ENCODE data around the gene TTC17.

TTC17 gene

DNA sequence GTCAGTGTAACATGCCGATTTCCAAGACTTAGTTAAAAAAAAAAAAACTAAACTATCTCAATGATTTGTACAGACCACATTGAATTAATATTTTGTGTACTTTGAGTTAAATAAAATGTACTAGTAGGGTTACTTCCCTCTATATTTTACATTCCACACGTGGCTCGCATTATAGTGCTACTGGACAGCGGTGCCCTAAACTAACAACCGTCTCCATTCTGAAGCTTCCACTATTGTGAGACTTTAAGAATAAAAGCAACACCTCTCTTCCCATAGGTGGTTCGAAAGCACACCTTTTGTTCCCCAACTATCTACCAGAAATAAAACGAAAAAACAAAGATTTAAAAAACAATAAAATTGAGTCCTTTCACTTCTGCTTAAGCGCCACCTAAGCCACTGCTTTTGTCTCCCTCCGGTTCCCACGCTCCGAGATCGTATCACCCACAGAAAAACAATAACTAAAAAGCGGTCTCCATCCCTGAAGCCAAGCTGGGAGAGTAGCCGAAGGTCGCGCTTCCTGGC is 380 bp upstream of the TTC17 start:
- peak overlapping the region; percentile 64 to 90 for H3K9ac ChIP-seq (ENCODE audit: low read length in 2 of 2)
- peak overlapping the region; percentile 82 for H3K27ac ChIP-seq (ENCODE audit: low read length)
- peaks cover 18% of the 10 kb centered on the region for H3K4me1 ChIP-seq (ENCODE audit: control insufficient read depth, insufficient read depth, low read length)
- peak overlapping the region; percentile 93 to 100 for H3K4me3 ChIP-seq (ENCODE audit: low read length in 2 of 2)
- no peaks in the 10 kb centered on the region for H3K9me3 ChIP-seq (ENCODE audit: control insufficient read depth in 2 of 2, low read length in 2 of 2)
- H3K36me3 ChIP-seq (ENCODE audit: control insufficient read depth in 2 of 2, insufficient read depth in 2 of 2, low read length in 2 of 2): no peaks in the 10 kb centered on the region
- no peaks in the 10 kb centered on the region for H3K27me3 ChIP-seq (ENCODE audit: control insufficient read depth in 1 of 2, insufficient read depth in 2 of 2, low read length in 2 of 2)

GRCh38 chr11:43359422-43359818 is 700 bp downstream of the TTC17 start:
- Histone ChIP-seq H3K36me3 (ENCODE audit: control insufficient read depth in 2 of 2, insufficient read depth in 2 of 2, low read length in 2 of 2) (no peaks in the 10 kb centered on the region), H3K27ac (ENCODE audit: low read length) (peak overlapping the region; percentile 82), H3K4me1 (ENCODE audit: control insufficient read depth, insufficient read depth, low read length) (peaks cover 18% of the 10 kb centered on the region), H3K4me3 (ENCODE audit: low read length in 2 of 2) (peak overlapping the region; percentile 93 to 100), H3K27me3 (ENCODE audit: control insufficient read depth in 1 of 2, insufficient read depth in 2 of 2, low read length in 2 of 2) (no peaks in the 10 kb centered on the region), H3K9ac (ENCODE audit: low read length in 2 of 2) (peak overlapping the region; percentile 90 to 94), H3K9me3 (ENCODE audit: control insufficient read depth in 2 of 2, low read length in 2 of 2) (no peaks in the 10 kb centered on the region)

GRCh38 chr11:43360361-43361032 is 1.8 kb downstream of the TTC17 start:
- no peak overlapping the region for H3K9ac ChIP-seq (ENCODE audit: low read length in 2 of 2)
- H3K27ac ChIP-seq (ENCODE audit: low read length): no peak overlapping the region
- H3K4me3 ChIP-seq (ENCODE audit: low read length in 2 of 2): no peak overlapping the region
- no peaks in the 10 kb centered on the region for H3K36me3 ChIP-seq (ENCODE audit: control insufficient read depth in 2 of 2, insufficient read depth in 2 of 2, low read length in 2 of 2)
- peaks cover 18% of the 10 kb centered on the region for H3K4me1 ChIP-seq (ENCODE audit: control insufficient read depth, insufficient read depth, low read length)
- H3K27me3 ChIP-seq (ENCODE audit: control insufficient read depth in 1 of 2, insufficient read depth in 2 of 2, low read length in 2 of 2): no peaks in the 10 kb centered on the region
- H3K9me3 ChIP-seq (ENCODE audit: control insufficient read depth in 2 of 2, low read length in 2 of 2): no peaks in the 10 kb centered on the region

GRCh38 chr11:43366677-43367076 is 8.0 kb downstream of the TTC17 start:
- no peaks in the 10 kb centered on the region for H3K4me1 ChIP-seq (ENCODE audit: control insufficient read depth, insufficient read depth, low read length)
- no peak overlapping the region for H3K4me3 ChIP-seq (ENCODE audit: low read length in 2 of 2)
- H3K36me3 ChIP-seq (ENCODE audit: control insufficient read depth in 2 of 2, insufficient read depth in 2 of 2, low read length in 2 of 2): peaks cover 0 to 6% of the 10 kb centered on the region in 2 donors
- no peaks in the 10 kb centered on the region for H3K9me3 ChIP-seq (ENCODE audit: control insufficient read depth in 2 of 2, low read length in 2 of 2)
- H3K27ac ChIP-seq (ENCODE audit: low read length): no peak overlapping the region
- no peak overlapping the region for H3K9ac ChIP-seq (ENCODE audit: low read length in 2 of 2)
- H3K27me3 ChIP-seq (ENCODE audit: control insufficient read depth in 1 of 2, insufficient read depth in 2 of 2, low read length in 2 of 2): no peaks in the 10 kb centered on the region

DNA sequence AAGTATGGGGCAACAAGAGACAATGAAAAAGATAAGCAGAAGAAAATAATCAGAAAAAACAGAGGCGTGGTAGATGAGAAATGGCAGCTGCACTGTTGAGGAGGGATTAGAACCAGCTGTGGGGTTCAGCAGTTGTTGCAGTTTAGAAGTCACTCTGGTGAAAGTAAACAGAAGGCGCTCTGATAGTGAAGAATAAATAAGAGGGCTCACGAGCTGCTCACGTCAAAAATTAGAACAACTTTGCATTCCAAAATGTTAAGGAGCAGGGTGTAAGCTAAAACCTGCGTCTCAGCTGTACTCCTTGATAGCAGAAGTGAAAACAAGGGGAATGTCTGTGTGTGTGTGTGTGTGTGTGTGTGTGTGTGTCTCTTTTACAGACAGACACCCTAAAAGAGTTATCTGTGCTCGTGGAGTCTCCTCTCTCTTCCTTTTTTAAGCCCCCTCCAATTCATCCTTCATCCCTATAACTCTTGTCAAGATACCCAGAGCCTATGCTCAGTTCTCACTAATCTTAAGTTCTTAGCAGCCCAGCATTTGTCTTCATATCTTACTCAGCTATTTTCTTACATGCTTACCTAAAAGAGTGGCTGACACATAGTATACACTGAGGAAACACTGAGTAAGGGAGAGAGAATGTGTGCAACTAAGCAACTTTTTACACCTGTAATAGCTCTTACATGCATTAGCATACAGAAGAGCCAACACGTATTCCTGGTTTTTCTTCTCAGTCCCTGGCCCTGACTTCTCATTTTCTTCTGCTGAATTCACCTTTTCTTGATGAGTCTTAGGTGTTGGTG is 8.9 kb downstream of the TTC17 start:
- Histone ChIP-seq H3K9ac (ENCODE audit: low read length in 2 of 2) (no peak overlapping the region), H3K9me3 (ENCODE audit: control insufficient read depth in 2 of 2, low read length in 2 of 2) (no peaks in the 10 kb centered on the region), H3K27me3 (ENCODE audit: control insufficient read depth in 1 of 2, insufficient read depth in 2 of 2, low read length in 2 of 2) (no peaks in the 10 kb centered on the region), H3K4me1 (ENCODE audit: control insufficient read depth, insufficient read depth, low read length) (no peaks in the 10 kb centered on the region), H3K4me3 (ENCODE audit: low read length in 2 of 2) (no peak overlapping the region), H3K36me3 (ENCODE audit: control insufficient read depth in 2 of 2, insufficient read depth in 2 of 2, low read length in 2 of 2) (peaks cover 0 to 6% of the 10 kb centered on the region in 2 donors), H3K27ac (ENCODE audit: low read length) (no peak overlapping the region)

GRCh38 chr11:43376065-43376464 is 17.3 kb downstream of the TTC17 start:
- no peaks in the 10 kb centered on the region for H3K9me3 ChIP-seq (ENCODE audit: control insufficient read depth in 2 of 2, low read length in 2 of 2)
- no peak overlapping the region for H3K4me3 ChIP-seq (ENCODE audit: low read length in 2 of 2)
- H3K27ac ChIP-seq (ENCODE audit: low read length): no peak overlapping the region
- H3K9ac ChIP-seq (ENCODE audit: low read length in 2 of 2): no peak overlapping the region
- no peaks in the 10 kb centered on the region for H3K27me3 ChIP-seq (ENCODE audit: control insufficient read depth in 1 of 2, insufficient read depth in 2 of 2, low read length in 2 of 2)
- peaks cover 2 to 4% of the 10 kb centered on the region in 2 donors for H3K36me3 ChIP-seq (ENCODE audit: control insufficient read depth in 2 of 2, insufficient read depth in 2 of 2, low read length in 2 of 2)
- H3K4me1 ChIP-seq (ENCODE audit: control insufficient read depth, insufficient read depth, low read length): no peaks in the 10 kb centered on the region

GRCh38 chr11:43376594-43376993 is 17.9 kb downstream of the TTC17 start:
- no peak overlapping the region for H3K4me3 ChIP-seq (ENCODE audit: low read length in 2 of 2)
- no peak overlapping the region for H3K9ac ChIP-seq (ENCODE audit: low read length in 2 of 2)
- peaks cover 1 to 4% of the 10 kb centered on the region in 2 donors for H3K36me3 ChIP-seq (ENCODE audit: control insufficient read depth in 2 of 2, insufficient read depth in 2 of 2, low read length in 2 of 2)
- H3K27me3 ChIP-seq (ENCODE audit: control insufficient read depth in 1 of 2, insufficient read depth in 2 of 2, low read length in 2 of 2): no peaks in the 10 kb centered on the region
- H3K4me1 ChIP-seq (ENCODE audit: control insufficient read depth, insufficient read depth, low read length): no peaks in the 10 kb centered on the region
- H3K9me3 ChIP-seq (ENCODE audit: control insufficient read depth in 2 of 2, low read length in 2 of 2): no peaks in the 10 kb centered on the region
- no peak overlapping the region for H3K27ac ChIP-seq (ENCODE audit: low read length)

DNA sequence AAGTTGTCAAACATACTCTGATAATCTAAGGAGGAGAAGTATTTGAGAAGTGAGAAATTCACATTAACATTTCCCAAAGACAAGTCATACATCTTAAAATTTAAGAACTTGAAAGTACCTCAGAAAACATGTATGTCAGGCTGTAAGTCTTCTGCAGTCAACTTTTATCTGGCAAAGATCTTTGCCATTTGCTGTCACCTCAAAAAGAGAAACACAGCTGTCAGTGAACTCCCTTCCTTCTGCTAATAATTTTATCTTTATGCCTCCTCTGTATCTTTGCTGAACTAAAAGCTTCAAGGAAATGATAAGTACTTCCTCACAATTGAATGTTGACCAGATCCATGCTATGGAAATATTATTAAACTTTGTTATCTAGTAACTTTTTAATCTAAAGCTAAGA is 18.7 kb downstream of the TTC17 start:
- H3K4me1 ChIP-seq (ENCODE audit: control insufficient read depth, insufficient read depth, low read length): no peaks in the 10 kb centered on the region

GRCh38 chr11:43378897-43379296 is 20.2 kb downstream of the TTC17 start:
- no peaks in the 10 kb centered on the region for H3K27me3 ChIP-seq (ENCODE audit: control insufficient read depth in 1 of 2, insufficient read depth in 2 of 2, low read length in 2 of 2)
- no peak overlapping the region for H3K9ac ChIP-seq (ENCODE audit: low read length in 2 of 2)
- H3K36me3 ChIP-seq (ENCODE audit: control insufficient read depth in 2 of 2, insufficient read depth in 2 of 2, low read length in 2 of 2): peaks cover 4% of the 10 kb centered on the region in 2 donors
- no peaks in the 10 kb centered on the region for H3K4me1 ChIP-seq (ENCODE audit: control insufficient read depth, insufficient read depth, low read length)
- no peak overlapping the region for H3K4me3 ChIP-seq (ENCODE audit: low read length in 2 of 2)
- no peak overlapping the region for H3K27ac ChIP-seq (ENCODE audit: low read length)
- no peaks in the 10 kb centered on the region for H3K9me3 ChIP-seq (ENCODE audit: control insufficient read depth in 2 of 2, low read length in 2 of 2)

More for the DNA sequence above, 18.7 kb downstream of the TTC17 start:
- Histone ChIP-seq H3K27ac (ENCODE audit: low read length) (no peak overlapping the region), H3K36me3 (ENCODE audit: control insufficient read depth in 2 of 2, insufficient read depth in 2 of 2, low read length in 2 of 2) (peaks cover 4% of the 10 kb centered on the region in 2 donors), H3K9me3 (ENCODE audit: control insufficient read depth in 2 of 2, low read length in 2 of 2) (no peaks in the 10 kb centered on the region), H3K4me3 (ENCODE audit: low read length in 2 of 2) (no peak overlapping the region), H3K9ac (ENCODE audit: low read length in 2 of 2) (no peak overlapping the region), H3K27me3 (ENCODE audit: control insufficient read depth in 1 of 2, insufficient read depth in 2 of 2, low read length in 2 of 2) (no peaks in the 10 kb centered on the region)

DNA sequence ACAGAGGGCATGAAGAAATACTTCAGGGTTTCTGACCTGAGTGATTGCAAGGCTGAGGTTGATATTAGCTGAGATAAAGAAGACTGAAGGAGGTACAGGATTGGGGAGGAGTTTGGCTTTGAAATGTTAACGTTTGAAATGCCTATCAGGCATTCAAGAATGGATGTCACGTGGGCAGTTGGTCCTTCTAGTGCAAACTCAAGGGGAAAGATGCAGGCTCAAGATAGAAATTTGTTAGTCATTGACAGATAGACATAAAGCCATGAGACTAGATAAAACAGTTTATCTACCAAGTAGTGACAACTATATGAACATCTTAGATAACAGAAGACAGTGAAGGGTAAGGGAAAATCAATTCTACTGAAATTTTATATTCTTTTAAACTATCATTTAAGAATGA is 23.1 kb downstream of the TTC17 start:
- H3K9ac ChIP-seq (ENCODE audit: low read length in 2 of 2): no peak overlapping the region
- H3K27ac ChIP-seq (ENCODE audit: low read length): no peak overlapping the region
- H3K36me3 ChIP-seq (ENCODE audit: control insufficient read depth in 2 of 2, insufficient read depth in 2 of 2, low read length in 2 of 2): peaks cover 4% of the 10 kb centered on the region in 2 donors
- no peaks in the 10 kb centered on the region for H3K9me3 ChIP-seq (ENCODE audit: control insufficient read depth in 2 of 2, low read length in 2 of 2)
- no peaks in the 10 kb centered on the region for H3K27me3 ChIP-seq (ENCODE audit: control insufficient read depth in 1 of 2, insufficient read depth in 2 of 2, low read length in 2 of 2)
- no peaks in the 10 kb centered on the region for H3K4me1 ChIP-seq (ENCODE audit: control insufficient read depth, insufficient read depth, low read length)
- no peak overlapping the region for H3K4me3 ChIP-seq (ENCODE audit: low read length in 2 of 2)

DNA sequence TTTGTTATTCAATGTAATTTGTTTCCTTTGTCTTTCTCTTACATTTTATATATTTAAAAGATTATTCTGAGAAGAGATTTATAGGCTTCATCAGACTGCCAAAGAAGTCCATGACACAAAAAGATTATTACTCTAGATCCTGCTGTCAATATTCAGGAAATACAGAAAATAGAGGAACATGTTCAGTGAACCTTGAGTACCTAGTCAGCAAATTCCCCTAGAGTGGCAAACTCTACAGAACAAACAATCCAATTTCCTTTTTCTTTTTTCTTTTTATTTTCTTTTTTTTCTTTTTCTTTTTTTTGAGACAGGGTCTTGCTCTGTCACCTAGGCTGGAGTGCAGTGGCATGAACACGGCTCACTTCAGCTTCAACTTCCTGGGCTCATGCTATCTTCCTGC is 23.9 kb downstream of the TTC17 start:
- Histone ChIP-seq H3K4me1 (ENCODE audit: control insufficient read depth, insufficient read depth, low read length) (no peaks in the 10 kb centered on the region), H3K4me3 (ENCODE audit: low read length in 2 of 2) (no peak overlapping the region), H3K27ac (ENCODE audit: low read length) (no peak overlapping the region), H3K36me3 (ENCODE audit: control insufficient read depth in 2 of 2, insufficient read depth in 2 of 2, low read length in 2 of 2) (peaks cover 4% of the 10 kb centered on the region in 2 donors), H3K27me3 (ENCODE audit: control insufficient read depth in 1 of 2, insufficient read depth in 2 of 2, low read length in 2 of 2) (no peaks in the 10 kb centered on the region), H3K9me3 (ENCODE audit: control insufficient read depth in 2 of 2, low read length in 2 of 2) (no peaks in the 10 kb centered on the region), H3K9ac (ENCODE audit: low read length in 2 of 2) (no peak overlapping the region)

Data from stomach smooth muscle (tissue), 2 donors.